Upper lobe of right lung (tissue), 1 donor: ENCODE data around the gene SPINDOC. TPM values are rescaled to one million over a fixed set of nuclear protein-coding genes. Genes with fewer than 3 reads are reported as not detected.

Source experiments
- ATAC-seq: fragments of 200-7000 bp; cut with Tn5 transposase; one replicate; pipeline ENCODE4 v1.9.1; 2020; ENCODE audit warnings: mild to moderate bottlenecking, moderate library complexity
- DNase-seq: peaks from one replicate; pipeline ENCODE4 v3.0.0-alpha.2; 2020
- H3K27ac ChIP-seq: fragments of 200-600 bp; one replicate; pipeline ENCODE4 v1.8.0; 2022
- H3K27me3 ChIP-seq: fragments of 200-600 bp; one replicate; pipeline ENCODE4 v1.8.0; 2022; ENCODE audit warnings: mild to moderate bottlenecking
- H3K36me3 ChIP-seq: fragments of 200-600 bp; one replicate; pipeline ENCODE4 v1.8.0; 2022
- H3K4me1 ChIP-seq: fragments of 200-600 bp; one replicate; pipeline ENCODE4 v1.8.0; 2022
- H3K4me3 ChIP-seq: fragments of 200-600 bp; one replicate; pipeline ENCODE4 v1.8.0; 2022; ENCODE audit warnings: mild to moderate bottlenecking
- H3K9me3 ChIP-seq: fragments of 200-600 bp; one replicate; pipeline ENCODE4 v1.8.0; 2022
- CTCF ChIP-seq: fragments of 200-600 bp; IDR thresholded peaks from one replicate; pipeline ENCODE4 v1.8.0; 2022; ENCODE audit warnings: antibody characterized with exemption
- intact Hi-C: fragments of 100-400 bp; cut with DNase I; formaldehyde crosslinking; loops from one replicate; pipeline ENCODE4 v1.11.0; 2022
- total RNA-seq: library from RNA; stranded (reverse); fragmentation: NEBNext Ultra II Directional; extraction: Animal tissue kit (Norgen Biotek cat#: 25700); gene quantifications from one replicate; pipeline ENCODE4 v1.2.1, GENCODE V29; 2021
- donor health status: DM: no; HTN: yes; CAD: no; lungs with severe emphysema.

The SPINDOC gene
- total RNA-seq, 1 donor from 2014 or later: 20.3 TPM

- no peaks in the 10 kb centered on the region for H3K27me3 ChIP-seq
- H3K4me3 ChIP-seq: no peak overlapping the region
- DNase-seq: no peak
- no peaks in the 10 kb centered on the region for H3K36me3 ChIP-seq
- no peak for TF ChIP-seq CTCF
- no peaks in the 10 kb centered on the region for H3K9me3 ChIP-seq
- intact Hi-C loops: no loop called here
- no peak for ATAC-seq
- H3K4me1 ChIP-seq: peaks cover 54% of the 10 kb centered on the region
- H3K27ac ChIP-seq: no peak overlapping the region
Observed at GRCh38 chr11:63876616-63877015, 63.4 kb downstream of the SPINDOC start.

Other genes with a start within 250 kb of the SPINDOC start
- gene PLAAT3, start 199.0 kb upstream of the SPINDOC start, total RNA-seq: 70.3 TPM
- gene ATL3, start 142.1 kb upstream of the SPINDOC start, total RNA-seq: 78.6 TPM
- gene RTN3, start 132.0 kb upstream of the SPINDOC start, total RNA-seq: 116 TPM
- 9.5 TPM for gene ZFTA, start 44.7 kb upstream of the SPINDOC start, total RNA-seq
- gene MARK2, start 25.7 kb downstream of the SPINDOC start, total RNA-seq: 40.7 TPM
- gene RCOR2, start 103.7 kb downstream of the SPINDOC start, total RNA-seq: 0.69 TPM
- 15.7 TPM for gene NAA40, start 125.5 kb downstream of the SPINDOC start, total RNA-seq
- gene COX8A, start 161.2 kb downstream of the SPINDOC start, total RNA-seq: 199 TPM
- 60.6 TPM for gene OTUB1, start 173.0 kb downstream of the SPINDOC start, total RNA-seq
- not detected for gene FLRT1, start 222.5 kb downstream of the SPINDOC start, total RNA-seq